ENCODE measurements around the gene MGAT3.
"Not testable (repeated sequence)": the region's sequence is repeated elsewhere in the genome, so short reads cannot be mapped to it uniquely, and the experiment has no call there.

MGAT3 gene

GRCh38 chr22:39456522-39457197 is at the start of gene MGAT3:
Gene MGAT3 (plus strand): TSS chr22:39457012. CDS start chr22:39487348, 30,336 bp downstream.
- DNase-seq: no peak

DNA sequence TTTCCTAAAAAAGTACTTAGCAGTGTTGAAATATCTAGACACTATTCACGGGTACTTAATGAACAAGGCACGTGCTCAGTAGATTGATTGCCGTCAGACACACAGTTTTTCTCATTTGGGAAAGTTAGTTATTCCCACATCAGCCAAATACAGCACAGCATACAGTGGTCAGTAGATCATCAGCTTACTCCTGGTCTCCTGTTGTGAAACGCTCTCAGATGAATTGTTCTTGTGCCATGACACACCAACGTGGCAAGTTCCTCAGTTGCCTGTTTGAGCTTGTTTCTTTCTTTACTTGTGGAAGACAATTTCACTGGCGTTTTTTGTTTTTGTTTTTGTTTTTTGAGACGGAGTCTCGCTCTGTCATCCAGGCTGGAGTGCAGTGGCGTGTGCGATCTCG is 48.6 kb upstream of the MGAT3 start:
- DNase-seq: peak; percentile 63 to 80 (median 78)

DNA sequence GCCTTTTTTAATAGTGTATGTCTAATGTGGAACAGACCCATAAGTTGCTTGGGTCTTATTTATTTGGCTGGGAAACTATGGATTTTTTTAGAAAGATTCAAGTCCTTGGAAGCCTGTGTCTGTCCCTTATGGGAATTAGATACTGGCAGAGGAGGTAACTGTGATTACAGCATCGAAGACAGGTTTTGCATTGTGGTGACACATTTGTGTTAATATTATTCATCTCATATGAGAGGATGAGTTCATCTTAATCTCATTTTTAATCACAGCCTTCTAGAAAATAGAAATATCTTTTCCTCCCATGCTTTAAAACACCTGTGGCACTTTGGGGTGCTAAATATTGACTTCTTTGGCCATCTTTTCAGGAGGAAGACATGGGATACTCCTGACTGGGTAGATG is 48.0 kb upstream of the MGAT3 start:
- DNase-seq: no peak

- no peak for DNase-seq
Observed at GRCh38 chr22:39409516-39410029, 47.2 kb upstream of the MGAT3 start.

- DNase-seq: peak in 2 of 3 donors; percentile 58
Observed at GRCh38 chr22:39410264-39410663, 46.5 kb upstream of the MGAT3 start.

DNA sequence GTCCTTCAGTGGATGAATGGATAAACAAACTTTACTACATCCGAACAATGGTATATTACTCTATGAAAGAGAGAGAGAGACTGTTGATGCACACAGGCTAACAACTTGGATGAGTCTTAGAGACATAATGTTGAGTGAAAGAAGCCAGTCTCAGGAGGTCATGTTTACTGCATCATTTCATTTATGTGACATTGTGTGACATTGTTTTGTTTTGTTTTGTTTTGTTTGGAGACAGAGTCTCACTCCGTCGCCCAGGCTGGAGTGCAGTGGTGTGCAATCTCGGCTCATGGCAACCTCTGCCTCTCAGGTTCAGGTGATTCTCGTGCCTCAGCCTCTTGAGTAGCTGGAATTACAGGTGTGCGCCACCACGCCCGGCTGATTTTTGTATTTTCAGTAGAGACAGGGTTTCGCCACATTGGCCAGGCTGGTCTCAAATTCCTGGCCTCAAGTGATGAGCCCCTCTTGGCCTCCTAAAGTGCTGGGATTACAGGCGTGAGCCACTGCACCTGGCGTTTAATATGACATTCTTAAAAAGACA is 44.9 kb upstream of the MGAT3 start:
- not testable (repeated sequence) for DNase-seq

DNA sequence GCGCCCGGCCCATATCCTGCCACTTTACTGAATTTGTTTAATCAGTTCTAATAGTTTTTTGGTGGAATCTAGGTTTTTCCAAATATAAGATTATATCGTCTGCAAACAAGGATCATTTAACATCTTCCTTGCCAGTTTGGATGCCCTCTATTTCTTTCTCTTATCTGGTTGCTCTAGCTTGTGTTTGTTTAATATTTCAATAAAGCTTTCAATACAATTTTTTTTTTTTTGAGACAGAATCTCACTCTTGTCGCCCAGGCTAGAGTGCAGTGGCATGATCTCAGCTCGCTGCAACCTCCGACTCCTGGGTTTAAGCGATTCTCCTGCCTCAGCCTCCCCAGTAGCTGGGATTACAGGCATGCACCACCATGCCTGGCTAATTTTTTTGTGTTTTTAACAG is 43.6 kb upstream of the MGAT3 start:
- not testable (repeated sequence) for DNase-seq

DNA sequence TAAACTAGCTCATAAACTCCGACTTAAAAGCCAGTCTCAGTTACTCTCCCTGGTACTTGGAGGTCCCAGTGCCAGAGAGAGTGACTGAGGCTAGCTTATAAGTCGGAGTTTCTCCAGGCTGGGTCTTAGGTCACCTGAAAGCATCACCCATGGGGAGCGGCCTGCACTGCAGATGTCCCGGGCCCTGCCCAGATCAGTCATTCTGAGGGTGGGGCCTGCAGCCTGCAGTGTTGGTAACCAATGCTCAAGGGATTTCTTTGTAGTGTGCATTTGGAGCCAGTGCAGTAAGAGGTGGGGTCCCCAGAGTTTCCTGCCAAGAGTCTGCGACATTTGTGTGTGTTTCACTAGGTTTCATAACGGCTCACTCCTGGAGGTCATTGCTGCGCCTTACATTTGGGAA is 42.4 kb upstream of the MGAT3 start:
- no peak for DNase-seq

DNA sequence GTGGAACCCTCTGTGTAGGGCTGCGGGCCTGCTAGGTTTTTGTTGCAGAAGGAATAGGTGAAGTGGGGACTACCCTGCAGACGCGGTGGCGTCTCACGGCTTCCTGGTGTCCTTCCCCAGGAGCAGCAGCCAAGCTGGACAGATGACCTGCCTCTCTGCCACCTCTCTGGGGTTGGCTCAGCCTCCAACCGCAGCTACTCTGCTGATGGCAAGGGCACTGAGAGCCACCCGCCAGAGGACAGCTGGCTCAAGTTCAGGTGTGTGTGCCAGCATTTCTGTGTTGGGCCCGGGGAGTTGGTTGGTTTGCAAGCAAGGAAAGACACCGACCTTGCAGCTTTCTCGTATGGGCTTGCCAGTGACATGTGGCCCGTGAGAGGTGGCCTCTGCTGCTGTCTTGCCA is 41.9 kb upstream of the MGAT3 start:
- no peak for DNase-seq

- no peak for DNase-seq
Observed at GRCh38 chr22:39415506-39415905, 41.3 kb upstream of the MGAT3 start.

DNA sequence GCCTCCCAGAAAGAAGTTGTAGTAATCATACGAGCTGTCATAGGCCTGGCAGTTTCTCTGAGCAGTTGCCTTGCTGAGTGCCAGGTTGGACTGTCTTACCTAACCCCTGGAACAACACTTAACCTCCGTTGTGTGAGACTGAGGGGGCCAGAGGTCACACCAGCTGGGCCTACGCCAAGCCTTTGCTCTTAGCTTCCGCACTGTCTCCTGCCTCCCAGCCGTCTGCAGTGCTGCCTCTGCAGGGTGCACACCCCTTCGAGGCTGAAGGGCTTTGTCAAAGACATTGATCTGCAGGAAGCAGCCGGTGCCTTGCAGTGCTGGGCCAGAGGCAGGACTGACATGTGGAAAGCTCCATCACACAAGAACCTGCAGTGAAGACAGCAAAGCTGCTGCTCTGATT is 40.5 kb upstream of the MGAT3 start:
- DNase-seq: no peak

DNA sequence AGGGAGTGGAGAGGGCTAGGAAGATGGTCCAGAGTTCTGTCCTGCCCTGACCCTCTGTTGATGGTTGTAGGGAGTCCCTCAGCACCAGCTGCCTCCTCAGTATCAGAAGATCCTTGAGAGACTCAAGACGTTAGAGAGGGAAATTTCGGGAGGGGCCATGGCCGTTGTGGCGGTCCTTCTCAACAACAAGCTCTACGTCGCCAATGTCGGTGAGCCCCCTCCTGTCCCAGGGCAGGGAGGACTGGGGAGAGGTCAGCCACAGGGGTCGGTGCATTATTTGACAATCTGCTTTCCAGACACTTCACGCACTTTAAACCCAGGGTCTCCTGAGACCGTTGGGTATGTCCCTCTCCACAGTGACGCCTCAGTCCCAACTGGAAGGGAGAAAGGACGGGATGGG is 39.2 kb upstream of the MGAT3 start:
- no peak for DNase-seq

GRCh38 chr22:39418696-39419095 is 38.1 kb upstream of the MGAT3 start:
- no peak for DNase-seq

DNA sequence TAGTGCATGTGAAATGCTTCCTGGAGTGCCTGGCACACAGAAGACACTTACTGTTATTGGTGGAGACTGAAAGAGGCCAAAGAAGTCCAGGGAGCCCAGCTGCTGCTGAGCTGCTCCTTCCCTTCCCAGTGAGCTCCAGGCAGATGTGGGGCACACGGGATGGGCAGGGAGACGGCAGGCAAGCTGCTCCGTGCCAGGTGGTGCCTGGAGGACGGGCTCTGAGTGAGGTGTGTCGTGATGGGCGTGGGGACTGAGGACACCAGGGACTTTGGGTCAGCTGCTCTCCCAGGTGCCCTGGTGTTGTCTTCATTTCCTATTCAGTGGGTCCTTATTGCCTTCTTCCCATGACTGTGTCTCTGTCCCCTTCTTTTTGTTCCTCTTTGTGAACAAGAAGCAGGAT is 37.7 kb upstream of the MGAT3 start:
- no peak for DNase-seq

DNA sequence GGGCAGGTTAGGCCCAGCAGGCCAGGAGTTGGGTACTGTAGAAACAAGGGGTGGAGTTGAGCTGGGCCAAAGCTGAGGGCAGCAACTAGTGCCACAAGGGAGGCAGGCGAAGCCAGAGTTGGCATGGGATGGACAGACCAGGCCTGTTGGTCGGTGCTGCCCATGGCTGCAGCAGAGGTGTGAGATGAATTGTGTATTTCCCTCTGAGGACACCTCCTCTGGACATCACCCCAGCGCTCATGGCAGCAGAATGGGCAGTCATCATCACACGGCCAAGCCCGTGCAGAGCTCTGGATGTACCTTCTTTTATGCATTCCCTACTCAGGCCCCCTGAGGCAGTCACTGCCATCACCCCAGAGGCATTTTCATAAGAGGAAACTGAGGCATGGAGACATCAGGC is 36.9 kb upstream of the MGAT3 start:
- no peak for DNase-seq

GRCh38 chr22:39421691-39422090 is 35.1 kb upstream of the MGAT3 start:
- DNase-seq: no peak

DNA sequence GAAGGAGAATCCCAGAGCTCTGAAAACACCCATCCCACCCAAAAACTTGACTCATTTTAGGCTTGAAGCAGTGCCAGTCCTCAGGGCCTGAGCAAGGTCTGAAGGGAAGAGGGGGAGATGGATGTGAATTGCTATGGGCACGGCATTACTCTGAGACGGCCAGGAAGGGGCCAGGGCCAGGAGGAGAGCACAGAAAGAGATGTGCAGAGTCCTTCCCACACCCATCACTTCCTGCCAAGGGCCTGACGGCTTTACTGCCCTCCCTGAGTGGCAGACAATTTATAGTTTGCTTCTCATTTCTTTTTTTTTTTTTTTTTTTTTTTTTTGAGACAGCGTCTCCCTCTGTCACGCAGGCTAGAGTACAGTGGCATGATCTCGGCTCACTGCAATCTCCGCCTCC is 34.7 kb upstream of the MGAT3 start:
- no peak for DNase-seq

DNA sequence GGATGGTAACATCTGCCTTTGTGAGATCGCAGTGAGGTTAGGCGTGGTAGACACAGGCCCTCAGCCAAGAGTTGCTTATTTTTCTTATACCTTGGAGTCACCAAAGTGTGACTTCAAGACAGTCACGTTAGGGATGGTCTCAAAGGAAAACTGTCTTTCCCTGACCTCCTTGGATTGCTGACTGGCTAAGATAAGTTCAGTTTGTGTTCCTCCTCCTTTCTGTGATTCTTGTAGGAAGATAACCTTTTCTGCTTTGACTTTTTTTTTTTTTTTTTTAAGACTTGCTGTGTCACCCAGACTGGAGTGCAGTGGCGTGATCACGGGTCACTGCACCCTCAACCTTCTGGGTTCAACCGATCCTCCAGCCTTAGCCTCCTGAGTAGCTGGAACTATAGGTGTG is 34.1 kb upstream of the MGAT3 start:
- DNase-seq: no peak

DNA sequence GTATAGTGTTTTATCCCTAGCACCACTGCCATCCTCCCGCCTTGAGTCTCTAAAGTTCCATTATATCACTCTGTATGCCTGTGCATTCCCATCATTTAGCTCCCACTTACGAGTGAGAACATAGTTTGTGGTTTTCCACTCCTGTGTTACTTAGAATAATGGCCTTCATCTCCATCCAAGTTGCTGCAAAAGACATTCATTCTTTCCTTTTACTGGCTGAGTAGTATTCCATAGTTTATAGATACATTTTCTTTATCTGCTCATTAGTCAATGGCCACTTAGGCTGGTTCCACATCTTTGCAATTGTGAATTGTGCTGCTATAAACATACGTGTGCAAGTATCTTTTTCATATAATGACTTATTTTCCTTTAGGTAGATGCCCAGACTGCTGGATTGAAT is 32.8 kb upstream of the MGAT3 start:
- no peak for DNase-seq

GRCh38 chr22:39426380-39427043 is 30.3 kb upstream of the MGAT3 start:
- DNase-seq: no peak

DNA sequence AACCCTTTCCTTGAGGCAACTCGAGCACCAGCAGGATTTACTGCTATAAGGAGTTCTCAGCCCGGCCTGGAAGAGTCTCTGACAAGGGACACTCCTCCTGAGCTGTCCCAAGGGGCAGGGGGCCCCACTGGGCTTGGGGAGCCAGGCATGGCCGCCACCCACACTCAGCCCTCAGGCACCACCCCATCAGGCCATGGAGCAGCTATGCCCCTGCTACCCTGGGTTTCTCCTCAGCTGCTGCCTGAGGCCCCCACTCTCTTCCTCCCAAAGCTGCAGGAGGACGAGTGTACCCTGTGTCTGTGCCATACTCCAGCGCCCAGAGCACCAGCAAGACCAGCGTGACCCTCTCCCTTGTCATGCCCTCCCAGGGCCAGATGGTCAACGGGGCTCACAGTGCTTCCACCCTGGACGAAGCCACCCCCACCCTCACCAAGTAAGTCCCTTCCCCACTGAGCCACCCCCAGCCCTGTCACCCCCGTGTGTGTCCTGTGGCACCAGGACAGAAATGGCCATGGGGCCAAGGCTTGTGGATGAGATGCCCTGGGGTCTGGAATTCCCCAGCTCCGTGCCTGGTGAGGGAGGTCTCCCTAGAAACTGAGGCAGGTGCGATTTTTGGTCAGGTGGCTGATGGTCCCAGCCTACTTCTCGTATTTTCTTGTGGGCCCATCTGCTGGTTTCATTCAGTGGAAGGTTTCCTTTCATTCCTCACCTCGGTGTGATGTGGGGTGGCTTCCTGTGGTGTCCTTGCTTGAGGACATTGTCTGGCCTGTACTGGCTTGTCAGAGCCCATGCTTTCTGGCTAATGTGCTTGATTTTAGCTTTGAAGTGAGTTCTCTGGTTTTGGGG is 28.8 kb upstream of the MGAT3 start:
- DNase-seq: no peak

GRCh38 chr22:39428597-39429071 is 28.2 kb upstream of the MGAT3 start:
- DNase-seq: no peak

DNA sequence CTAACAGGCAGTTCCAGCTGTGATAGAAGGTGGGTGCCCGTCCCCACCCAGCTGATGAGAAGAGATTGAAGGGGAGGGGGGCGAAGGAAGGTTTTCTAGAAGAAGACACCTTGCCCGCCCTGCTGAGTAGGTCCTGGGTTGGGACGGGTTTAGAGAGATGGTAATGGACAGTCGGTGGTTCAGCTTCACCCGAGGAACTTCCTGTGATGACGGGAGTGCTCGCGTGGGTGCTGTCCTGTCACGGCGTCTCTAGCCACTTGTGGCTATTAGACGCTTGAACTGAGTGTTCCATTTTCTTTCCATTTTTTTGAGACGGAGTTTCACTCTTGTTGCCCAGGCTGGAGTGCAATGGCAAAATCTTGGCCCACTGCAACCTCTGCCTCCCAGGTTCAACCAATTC is 27.6 kb upstream of the MGAT3 start:
- no peak for DNase-seq
